SK-N-SH (cell line): ENCODE data around the gene JKAMP.

ENCODE experiments used
- EP300 ChIP-seq, 2 experiments: IDR thresholded peaks; 2 replicates each; pipeline versions ENCODE4 v1.4.0 to v1.6.1; 2012; ENCODE audit warnings: borderline replicate concordance in 1 of 2, low read depth in 1 of 2, low read length in 1 of 2
- EZH2phosphoT487 ChIP-seq: fragments of 200-600 bp; sonication (generic); IDR thresholded peaks from 2 replicates; pipeline ENCODE4 v1.6.1; 2017; ENCODE audit warnings: low read depth, mixed run types, mild to moderate bottlenecking, antibody characterized with exemption, moderate library complexity, borderline replicate concordance
- FOXJ3 ChIP-seq: sonication (generic); formaldehyde crosslinking; IDR thresholded peaks from 2 replicates; pipeline ENCODE4 v1.5.1; 2020; ENCODE audit warnings: mild to moderate bottlenecking, missing genetic modification reagents
- MXI1 ChIP-seq: IDR thresholded peaks from 2 replicates; pipeline ENCODE4 v1.6.1; 2012; ENCODE audit warnings: mild to moderate bottlenecking, low read depth, low read length, improper control_type of control experiment
- NFIC ChIP-seq: IDR thresholded peaks from 2 replicates; pipeline ENCODE4 v1.4.0; 2012; ENCODE audit warnings: borderline replicate concordance
- POLR2AphosphoS5 ChIP-seq: IDR thresholded peaks from 2 replicates; pipeline ENCODE4 v1.6.1; 2012; ENCODE audit warnings: low read depth, low read length
- RAD21 ChIP-seq: IDR thresholded peaks from 2 replicates; pipeline ENCODE4 v1.6.1; 2012; ENCODE audit warnings: mild to moderate bottlenecking, low read length
- REST ChIP-seq: IDR thresholded peaks from 2 replicates; pipeline ENCODE4 v1.6.1; 2012; ENCODE audit warnings: mild to moderate bottlenecking, low read depth, low read length, moderate library complexity
- SMC3 ChIP-seq: IDR thresholded peaks from 2 replicates; pipeline ENCODE4 v1.6.1; 2012; ENCODE audit warnings: low read depth, low read length, improper control_type of control experiment
- TF ChIP-seq, protein P1 (sequence below): fragments of 200-600 bp; sonication (generic); IDR thresholded peaks from 2 replicates; pipeline ENCODE4 v1.6.1; 2017; ENCODE audit warnings: antibody characterized with exemption, mild to moderate bottlenecking, moderate library complexity
- TF ChIP-seq, protein P2 (sequence below): IDR thresholded peaks from 2 replicates; pipeline ENCODE4 v1.4.0; 2012; ENCODE audit warnings: low read depth

DNA sequence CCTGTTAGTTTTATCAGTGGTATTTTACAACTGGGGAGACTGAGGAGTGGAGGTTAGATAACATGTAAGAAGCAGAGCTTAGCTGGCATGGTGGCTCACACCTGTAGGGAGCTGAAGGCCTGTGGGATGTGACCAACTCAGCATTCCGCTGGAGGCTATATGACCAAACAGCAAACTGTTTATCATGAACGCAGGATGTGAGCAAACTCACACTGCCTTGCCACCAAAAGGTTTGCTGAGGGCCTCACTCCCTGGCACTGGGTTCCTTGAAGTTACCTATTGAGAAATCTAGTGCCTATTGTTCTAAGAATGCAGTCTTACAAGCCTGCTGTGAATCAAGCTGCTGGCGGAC is 23.4 kb downstream of the JKAMP start:
- TF ChIP-seq MXI1: no peak
- TF ChIP-seq NFIC: no peak
- TF ChIP-seq, protein P1, sequence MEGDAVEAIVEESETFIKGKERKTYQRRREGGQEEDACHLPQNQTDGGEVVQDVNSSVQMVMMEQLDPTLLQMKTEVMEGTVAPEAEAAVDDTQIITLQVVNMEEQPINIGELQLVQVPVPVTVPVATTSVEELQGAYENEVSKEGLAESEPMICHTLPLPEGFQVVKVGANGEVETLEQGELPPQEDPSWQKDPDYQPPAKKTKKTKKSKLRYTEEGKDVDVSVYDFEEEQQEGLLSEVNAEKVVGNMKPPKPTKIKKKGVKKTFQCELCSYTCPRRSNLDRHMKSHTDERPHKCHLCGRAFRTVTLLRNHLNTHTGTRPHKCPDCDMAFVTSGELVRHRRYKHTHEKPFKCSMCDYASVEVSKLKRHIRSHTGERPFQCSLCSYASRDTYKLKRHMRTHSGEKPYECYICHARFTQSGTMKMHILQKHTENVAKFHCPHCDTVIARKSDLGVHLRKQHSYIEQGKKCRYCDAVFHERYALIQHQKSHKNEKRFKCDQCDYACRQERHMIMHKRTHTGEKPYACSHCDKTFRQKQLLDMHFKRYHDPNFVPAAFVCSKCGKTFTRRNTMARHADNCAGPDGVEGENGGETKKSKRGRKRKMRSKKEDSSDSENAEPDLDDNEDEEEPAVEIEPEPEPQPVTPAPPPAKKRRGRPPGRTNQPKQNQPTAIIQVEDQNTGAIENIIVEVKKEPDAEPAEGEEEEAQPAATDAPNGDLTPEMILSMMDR: no peak
- TF ChIP-seq RAD21: no peak
- no peak for TF ChIP-seq POLR2AphosphoS5
- no peak for TF ChIP-seq FOXJ3 (CRISPR knock-in tag)
- TF ChIP-seq REST: no peak
- no peak for TF ChIP-seq SMC3
- TF ChIP-seq EP300 (IDR thresholded peaks at IDR 0.05; ENCODE audit: borderline replicate concordance in 1 of 2, low read depth in 1 of 2, low read length in 1 of 2): no peak
- no peak for TF ChIP-seq EZH2phosphoT487
- TF ChIP-seq, protein P2, sequence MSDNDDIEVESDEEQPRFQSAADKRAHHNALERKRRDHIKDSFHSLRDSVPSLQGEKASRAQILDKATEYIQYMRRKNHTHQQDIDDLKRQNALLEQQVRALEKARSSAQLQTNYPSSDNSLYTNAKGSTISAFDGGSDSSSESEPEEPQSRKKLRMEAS: no peak
